ENCODE data around the gene SMYD3. TPM values are rescaled to one million over a fixed set of nuclear protein-coding genes. Genes with fewer than 3 reads are reported as not detected.

The SMYD3 gene
- total and polyA plus RNA-seq, 10 of the 15 experiments (the other 5 are each of a cell fraction or from before 2014, with no cell fraction given): 18.3 to 54.0 (median 24.8) TPM

- TF ChIP-seq BHLHE40 (IDR thresholded peaks at IDR 0.05; ENCODE audit: borderline replicate concordance in 1 of 2, low read depth in 2 of 2, low read length in 1 of 2) (peak; percentile 54 to 79; a peak in 2 of 4 replicates), MTA2 (IDR thresholded peaks at IDR 0.05; ENCODE audit: low read depth) (no peak), EP300 (IDR thresholded peaks at IDR 0.05; ENCODE audit: borderline replicate concordance in 1 of 2, control insufficient read depth in 1 of 2, low read depth in 2 of 2, low read length in 2 of 2) (no peak), RBBP5 (conservative IDR thresholded peaks at IDR 0.05) (no peak), RFX5 (IDR thresholded peaks at IDR 0.05; ENCODE audit: low read depth, low read length) (no peak), NR2F1 (conservative IDR thresholded peaks at IDR 0.05) (no peak), IKZF2 (IDR thresholded peaks at IDR 0.05) (no peak), YBX1 (IDR thresholded peaks at IDR 0.05) (no peak), MYB (IDR thresholded peaks at IDR 0.05; ENCODE audit: borderline replicate concordance, low read depth, low read length) (no peak), CREM (IDR thresholded peaks at IDR 0.05; ENCODE audit: low read depth) (peak; percentile 13; the same call in 1 of the 2 replicates), SUZ12 (IDR thresholded peaks at IDR 0.05; ENCODE audit: unreplicated experiment) (no peak), IRF4 (IDR thresholded peaks at IDR 0.05; ENCODE audit: low read depth, low read length) (no peak), ZNF622 (IDR thresholded peaks at IDR 0.05) (no peak), HDGF (IDR thresholded peaks at IDR 0.05) (no peak), EGR1 (IDR thresholded peaks at IDR 0.05; ENCODE audit: borderline replicate concordance in 1 of 2, low read depth in 2 of 2, low read length in 2 of 2) (peak in 1 of 2 experiments; percentile 7; a peak in 1 of 3 replicates), BMI1 (IDR thresholded peaks at IDR 0.05; ENCODE audit: borderline replicate concordance) (no peak), POLR2AphosphoS5 (IDR thresholded peaks at IDR 0.05; ENCODE audit: low read length) (peak; percentile 26; the same call in 1 of the 2 replicates), PRDM15 (CRISPR knock-in tag; IDR thresholded peaks at IDR 0.05) (no peak), CUX1 (IDR thresholded peaks at IDR 0.05; ENCODE audit: insufficient replicate concordance, low read depth, low read length) (no peak), NFIC (IDR thresholded peaks at IDR 0.05; ENCODE audit: low read depth, low read length) (no peak)
These were observed at the start of gene SMYD3 (continued) for GRCh38 chr1:246506674-246507481.
